SH-SY5Y (cell line): ENCODE data around the gene PARD3.

ENCODE experiments used
- GATA2 ChIP-seq: IDR thresholded peaks from 2 replicates; pipeline ENCODE4 v1.6.1; 2011; ENCODE audit warnings: mild to moderate bottlenecking, low read depth, low read length
- GATA3 ChIP-seq: IDR thresholded peaks from 2 replicates; pipeline ENCODE4 v1.6.1; 2011; ENCODE audit warnings: low read depth, mild to moderate bottlenecking, low read length, moderate library complexity

PARD3 gene

DNA sequence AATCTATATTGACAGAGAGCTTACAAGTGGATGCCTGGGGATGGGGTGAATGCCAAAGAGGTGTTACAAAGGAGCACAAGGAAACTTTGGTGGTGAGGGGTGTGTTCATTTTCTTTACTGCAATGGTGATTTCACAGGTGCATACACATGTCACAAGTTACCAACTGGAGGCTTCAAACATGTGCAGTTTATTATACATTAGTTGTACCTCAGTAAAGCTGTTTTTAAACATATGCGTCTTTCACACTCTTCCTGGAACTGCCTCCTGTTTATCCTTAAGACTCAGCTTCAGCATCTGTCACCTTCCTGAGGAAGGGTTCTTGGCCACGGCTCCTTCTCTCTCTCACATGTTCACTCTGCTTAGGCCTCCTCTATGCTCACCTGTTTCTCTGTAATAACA, 731.5 kb downstream of the PARD3 start:
- TF ChIP-seq GATA3 (no peak), GATA2 (no peak)

DNA sequence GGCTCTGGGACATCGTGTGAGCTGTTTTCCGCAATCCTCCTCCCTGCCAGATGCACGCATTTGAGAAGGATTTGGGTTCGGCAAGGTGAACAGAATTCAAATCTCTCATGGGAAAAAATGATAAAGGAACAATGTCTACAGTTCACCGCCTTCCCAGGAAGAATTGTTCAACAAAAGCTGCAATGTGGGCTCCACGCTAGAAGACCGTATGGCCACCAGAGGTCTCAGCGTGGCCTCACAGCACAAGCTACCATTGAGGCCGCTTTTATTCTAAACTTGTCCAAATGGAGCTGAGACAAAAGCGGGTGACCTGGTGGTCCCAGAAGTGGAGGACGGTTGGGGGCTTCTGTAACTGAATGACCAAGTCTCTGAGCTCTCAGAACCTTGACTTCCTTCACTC, 733.1 kb downstream of the PARD3 start:
- TF ChIP-seq GATA3 = no peak
- no peak for TF ChIP-seq GATA2

DNA sequence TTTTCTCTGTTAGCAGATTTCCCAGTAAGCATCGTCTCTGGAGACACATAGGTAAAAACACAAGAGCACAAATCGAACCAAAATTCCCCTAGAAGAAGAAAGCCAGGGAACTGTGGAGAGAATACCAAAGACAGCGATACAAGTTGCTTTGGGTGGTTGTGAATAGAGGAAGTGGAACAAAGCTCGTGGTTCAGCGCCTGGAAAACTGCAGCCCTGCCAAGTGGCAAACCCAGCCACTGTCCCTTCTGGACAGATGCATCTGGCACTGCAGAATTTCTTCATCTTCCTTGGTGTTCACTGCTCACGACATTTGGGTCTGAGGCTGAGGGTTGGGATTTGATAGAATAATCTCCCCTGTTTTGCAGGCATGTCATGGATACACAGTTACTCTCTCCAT, 733.8 kb downstream of the PARD3 start:
- no peak for TF ChIP-seq GATA3
- no peak for TF ChIP-seq GATA2

DNA sequence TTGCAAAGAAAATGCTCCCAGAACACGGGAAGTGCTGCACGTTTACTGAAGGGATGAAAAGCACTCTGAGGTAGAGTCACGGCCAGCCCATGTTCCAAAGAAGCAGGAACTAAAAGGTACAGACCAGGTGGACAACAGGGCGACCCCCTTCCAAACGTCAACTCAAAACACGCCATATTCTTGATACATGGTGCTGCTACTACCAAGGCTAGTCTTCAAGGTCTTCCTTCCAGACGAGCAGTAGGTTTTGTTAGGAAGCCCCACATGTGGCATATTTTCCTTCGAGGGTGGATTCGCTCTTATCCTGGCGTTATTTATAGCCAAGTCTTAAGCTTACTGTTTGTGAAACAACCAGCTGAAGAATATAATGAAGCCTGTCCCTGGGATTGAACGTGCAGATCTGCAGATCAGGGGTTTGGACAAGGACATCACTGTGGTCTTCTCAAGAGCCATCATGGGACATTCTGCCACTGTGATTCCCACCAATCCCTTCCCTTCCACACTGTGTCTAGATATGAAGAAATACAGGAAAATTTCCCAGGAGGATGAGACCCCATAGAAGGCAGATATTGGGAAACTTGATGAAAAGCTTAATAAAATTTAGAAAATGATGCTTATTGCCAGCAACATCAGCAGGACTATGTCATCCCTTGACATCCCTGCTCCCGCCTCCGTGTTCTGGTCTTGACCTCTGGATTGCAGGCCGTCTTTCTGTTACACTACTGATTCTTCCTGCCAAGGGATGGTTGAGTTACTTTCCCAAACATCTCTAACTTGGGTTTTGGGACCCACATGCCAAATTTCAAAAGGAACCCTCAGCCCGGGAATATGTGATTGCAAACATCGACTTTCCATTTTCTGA, 734.4 kb downstream of the PARD3 start:
- no peak for TF ChIP-seq GATA2
- TF ChIP-seq GATA3 = no peak

DNA sequence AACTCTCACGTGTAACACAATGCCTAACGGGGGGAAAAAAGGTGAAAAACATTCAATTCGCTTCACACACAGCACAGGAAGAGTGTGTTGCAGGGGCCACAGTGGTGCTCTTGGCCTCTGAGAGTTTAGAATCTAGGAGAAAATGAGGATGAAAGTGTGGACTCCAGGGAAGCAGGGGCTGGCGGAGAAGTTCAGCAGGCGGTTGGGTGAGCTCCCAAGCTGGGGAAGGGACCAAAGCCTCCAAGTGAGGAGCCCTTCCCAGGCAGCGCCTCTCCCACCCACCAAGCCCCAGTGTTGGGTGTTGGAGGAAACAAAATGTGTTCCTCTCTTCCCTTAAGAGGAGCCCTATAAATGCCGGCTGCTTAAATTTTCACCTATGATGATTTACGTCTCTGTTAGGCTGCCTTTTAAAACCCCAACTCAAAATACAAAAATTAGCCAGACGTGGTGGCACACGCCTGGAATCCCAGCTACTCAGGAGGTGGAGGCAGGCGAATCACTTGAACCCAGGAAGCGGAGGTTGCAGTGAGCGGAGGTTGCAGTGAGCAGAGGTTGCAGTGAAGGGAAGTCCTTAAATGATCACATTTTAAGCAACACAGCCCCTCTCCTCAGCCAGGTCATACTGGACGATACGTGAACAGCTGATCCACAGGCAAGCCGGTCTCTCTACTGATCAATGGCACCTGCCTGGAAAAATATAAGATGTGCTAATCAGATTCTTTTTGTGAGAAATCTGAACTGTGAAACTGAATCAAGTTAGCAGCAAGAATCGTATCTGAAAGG, 735.2 kb downstream of the PARD3 start:
- no peak for TF ChIP-seq GATA2
- no peak for TF ChIP-seq GATA3

DNA sequence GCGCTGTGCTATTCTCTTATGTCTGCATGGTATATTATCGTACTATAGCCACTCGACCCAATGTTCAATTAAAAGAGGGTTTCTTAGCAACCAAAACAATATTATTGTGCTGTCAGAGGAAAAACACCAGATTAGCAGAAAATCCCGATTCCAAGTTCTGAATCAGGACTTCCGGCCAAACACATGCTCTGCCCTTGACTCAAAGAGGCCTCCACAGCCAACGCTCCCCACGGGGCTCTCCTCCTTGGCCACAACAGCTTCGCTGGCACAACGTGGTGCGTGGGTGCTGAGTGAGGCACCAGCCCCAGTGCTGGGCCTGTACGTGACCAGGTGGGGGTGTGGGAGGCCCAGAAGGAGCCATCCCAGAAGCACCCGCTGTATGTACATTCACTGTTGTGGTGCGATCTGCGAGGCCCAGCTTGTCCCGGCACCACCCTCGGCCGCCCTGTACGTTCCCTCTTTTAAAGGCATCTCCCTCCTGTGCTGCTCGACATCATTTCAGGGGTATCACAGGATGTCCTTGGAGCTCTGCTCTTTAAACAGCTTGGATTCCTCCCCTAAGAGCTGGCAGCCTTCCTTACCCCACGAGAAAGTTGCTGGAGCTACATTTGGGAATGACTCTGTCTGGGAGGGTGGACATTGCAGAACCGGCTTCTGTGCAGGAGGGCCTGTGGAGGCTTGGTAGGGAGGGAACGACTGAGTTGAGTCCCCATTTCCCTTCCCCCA, 736.2 kb downstream of the PARD3 start:
- no peak for TF ChIP-seq GATA2
- no peak for TF ChIP-seq GATA3

DNA sequence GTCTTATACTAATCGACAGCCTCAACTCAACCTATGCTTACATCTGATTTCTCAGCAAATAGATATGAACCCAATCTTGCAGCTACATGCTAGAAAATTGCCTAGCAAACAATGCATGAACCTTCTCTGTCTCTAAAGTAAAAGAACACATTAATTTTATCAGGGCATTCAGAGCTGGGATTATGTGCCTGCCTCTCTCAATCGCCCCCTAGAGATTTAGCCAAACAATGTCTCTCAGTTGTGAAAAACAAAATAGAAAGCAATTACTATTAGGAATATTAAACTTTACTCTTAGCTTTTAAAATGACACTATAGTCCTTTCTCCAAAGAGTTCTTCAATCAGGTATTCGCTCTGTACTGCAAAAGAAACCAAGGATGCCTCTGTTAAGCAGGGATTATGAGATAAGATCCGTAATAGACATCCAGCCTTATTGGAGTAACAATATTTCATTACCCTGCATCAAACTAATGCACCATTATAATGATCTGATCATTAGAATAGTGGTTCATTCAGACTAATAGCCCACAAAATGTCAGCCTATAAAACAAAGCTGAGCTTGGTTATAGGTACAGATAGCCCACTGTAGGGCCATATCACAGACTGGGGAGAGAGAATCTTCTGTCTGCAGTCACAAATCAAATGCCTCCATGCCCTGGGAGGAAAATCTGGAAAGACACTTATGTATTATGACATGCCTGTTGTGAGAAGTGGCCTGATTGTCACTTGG, 736.9 kb downstream of the PARD3 start:
- TF ChIP-seq GATA3 (no peak), GATA2 (no peak)

DNA sequence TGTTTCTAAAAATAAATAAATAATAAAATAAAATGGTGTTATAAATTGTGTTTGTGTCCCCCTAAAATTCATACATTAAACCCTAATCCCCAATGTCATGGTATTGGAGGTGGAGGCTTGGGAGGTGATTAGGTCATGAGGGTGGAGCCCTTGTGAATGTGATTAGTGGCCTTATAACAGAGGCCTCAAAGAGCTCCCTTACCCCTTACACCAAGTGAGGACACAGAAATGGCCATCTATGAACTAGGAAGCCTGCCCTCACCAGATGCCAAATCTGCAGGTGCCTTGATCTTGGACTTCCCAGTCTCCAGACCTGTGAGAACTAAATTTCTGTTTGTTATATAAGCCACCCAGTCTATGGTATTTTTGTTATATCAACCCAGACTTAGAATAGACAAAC, 738.7 kb downstream of the PARD3 start:
- TF ChIP-seq GATA3 (no peak), GATA2 (no peak)

DNA sequence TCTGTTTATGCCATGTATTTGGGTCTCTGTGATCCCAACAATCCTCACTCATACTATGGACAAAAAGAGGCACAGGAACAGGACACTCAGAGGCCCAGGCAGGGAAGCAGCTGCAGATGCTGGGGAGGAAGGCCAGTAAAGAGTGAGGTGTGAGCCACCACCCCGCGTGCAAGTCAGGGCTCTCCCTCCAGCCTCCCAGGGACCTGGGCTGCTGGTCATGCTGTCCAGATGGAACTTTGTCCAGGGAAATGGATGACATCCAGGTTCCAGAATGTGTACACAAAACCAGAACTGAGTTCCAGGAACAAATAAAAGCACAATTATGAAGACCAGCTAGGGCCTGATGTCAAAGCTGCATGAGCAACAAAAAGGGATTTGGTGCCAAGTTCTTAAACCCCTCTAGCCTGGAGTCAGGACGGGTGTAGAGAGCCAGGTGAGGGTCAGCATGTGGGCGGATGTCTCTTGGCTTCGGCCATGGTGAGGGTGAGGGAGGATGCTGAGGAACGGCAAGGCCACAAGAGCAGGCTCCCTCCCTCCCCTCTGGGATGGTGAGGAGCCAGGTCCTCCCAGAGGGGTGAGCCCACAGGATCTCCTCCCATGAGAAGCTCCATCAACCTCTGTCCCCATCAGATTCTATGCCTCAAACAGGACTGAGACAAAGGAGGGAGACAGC, 739.7 kb downstream of the PARD3 start:
- no peak for TF ChIP-seq GATA3
- no peak for TF ChIP-seq GATA2

DNA sequence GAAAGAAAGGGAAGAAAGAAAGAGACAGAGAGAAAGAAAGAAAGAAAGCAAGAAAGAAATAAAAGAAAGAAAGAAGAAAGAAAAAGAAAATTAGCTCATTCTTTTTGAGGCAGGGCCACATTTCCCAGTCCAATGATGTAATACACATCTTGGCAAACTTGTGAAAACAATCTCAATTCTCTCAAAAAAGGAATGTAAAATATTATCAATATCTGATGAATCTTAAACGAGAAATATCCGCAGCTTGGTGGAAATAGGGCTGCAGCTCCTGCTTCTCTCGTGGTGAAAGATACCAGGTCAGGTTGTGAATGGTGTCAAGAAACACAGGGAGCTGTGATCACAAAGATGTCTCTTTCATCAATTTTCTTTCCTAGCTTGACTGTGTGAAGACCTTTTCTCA, 741.0 kb downstream of the PARD3 start:
- TF ChIP-seq GATA3 = no peak
- TF ChIP-seq GATA2 = no peak

DNA sequence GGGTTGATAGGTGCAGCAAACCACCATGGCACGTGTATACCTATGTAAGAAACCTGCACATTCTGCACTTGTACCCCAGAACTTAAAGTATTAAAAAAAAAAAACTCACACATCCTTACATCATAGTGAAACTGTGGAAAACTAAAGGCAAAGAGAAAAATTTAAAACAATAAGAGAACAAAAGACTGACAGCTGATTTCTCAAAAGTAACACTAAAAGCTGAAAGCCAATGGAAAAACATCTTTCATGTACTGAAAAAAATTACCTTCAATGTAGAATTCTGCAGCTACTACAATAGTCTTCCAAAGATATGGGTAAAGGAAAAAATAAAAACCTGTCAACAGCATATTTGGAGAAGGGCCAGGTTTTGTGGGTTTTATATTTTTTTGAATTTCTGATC, 751.5 kb downstream of the PARD3 start:
- no peak for TF ChIP-seq GATA2
- TF ChIP-seq GATA3 = no peak

DNA sequence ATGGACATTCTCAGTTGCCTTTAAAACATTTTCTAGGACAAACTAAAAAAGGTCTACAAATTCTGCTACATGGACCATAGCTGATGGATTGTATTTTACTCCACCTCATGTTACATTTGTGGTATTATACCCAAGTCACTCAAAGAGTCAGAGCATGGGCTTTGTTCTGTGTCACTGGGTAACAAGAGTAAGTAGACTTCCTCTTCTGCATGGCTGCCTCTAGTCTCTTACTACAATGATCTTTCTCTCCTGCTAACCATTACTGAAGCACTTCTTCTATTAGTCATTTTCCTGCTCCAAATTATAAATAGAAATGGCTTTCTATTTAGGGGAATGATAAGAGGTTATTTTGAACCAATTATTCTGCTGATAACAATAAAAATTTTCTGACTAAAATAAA, 753.3 kb downstream of the PARD3 start:
- TF ChIP-seq GATA3 (no peak), GATA2 (no peak)
